Dermis blood vessel endothelial cell (primary cell): Measurements from ENCODE around the gene IFTAP. TPM values are rescaled to one million over a fixed set of nuclear protein-coding genes. Genes with fewer than 3 reads are reported as not detected.
A peak's percentile ranks its signal among the peaks of the same experiment; 100 is the strongest.

Source experiments
- DNase-seq: peaks from one replicate; pipeline ENCODE4 v3.0.0; 2010
- total RNA-seq: library from RNA; depleted of rRNA; stranded (reverse); fragments of >200 nt; gene quantifications from 2 replicates; pipeline ENCODE4 v1.2.3, GENCODE V29; 2014

The IFTAP gene
- total RNA-seq, 1 donor from 2014 or later: 34.0 TPM

- no peak for DNase-seq
Measured at GRCh38 chr11:36598051-36598450, 3.7 kb downstream of the IFTAP start, which contains the start of gene RAG2. Gene RAG2 (minus strand): TSS chr11:36598236. CDS start chr11:36594168, 4,068 bp downstream.

GRCh38 chr11:36600180-36600579 lies 5.9 kb downstream of the IFTAP start:
- no peak for DNase-seq

GRCh38 chr11:36601155-36601554 lies 6.9 kb downstream of the IFTAP start:
- DNase-seq: no peak

GRCh38 chr11:36602135-36602534 lies 7.8 kb downstream of the IFTAP start:
- DNase-seq: no peak

GRCh38 chr11:36605221-36606216 lies 11.2 kb downstream of the IFTAP start:
- no peak for DNase-seq

GRCh38 chr11:36608491-36609199 lies 14.3 kb downstream of the IFTAP start:
- DNase-seq: no peak

GRCh38 chr11:36609383-36609782 lies 15.1 kb downstream of the IFTAP start:
- DNase-seq: no peak

GRCh38 chr11:36615826-36616225 lies 21.5 kb downstream of the IFTAP start:
- no peak for DNase-seq

- DNase-seq: no peak
Measured at GRCh38 chr11:36617543-36618362, 23.5 kb downstream of the IFTAP start.

- DNase-seq: no peak
Measured at GRCh38 chr11:36618363-36619047, 24.2 kb downstream of the IFTAP start.

GRCh38 chr11:36619502-36619901 lies 25.2 kb downstream of the IFTAP start:
- peak; percentile 50 for DNase-seq

- DNase-seq: no peak
Measured at GRCh38 chr11:36620246-36620645, 25.9 kb downstream of the IFTAP start.

- peak; percentile 50 for DNase-seq
Measured at GRCh38 chr11:36622431-36623136, 28.3 kb downstream of the IFTAP start.

GRCh38 chr11:36623494-36623893 lies 29.2 kb downstream of the IFTAP start:
- no peak for DNase-seq

- no peak for DNase-seq
Measured at GRCh38 chr11:36627006-36627405, 32.7 kb downstream of the IFTAP start.

GRCh38 chr11:36627471-36627870 lies 33.2 kb downstream of the IFTAP start:
- DNase-seq: no peak

GRCh38 chr11:36628141-36628540 lies 33.8 kb downstream of the IFTAP start:
- no peak for DNase-seq

- DNase-seq: no peak
Measured at GRCh38 chr11:36628765-36629244, 34.5 kb downstream of the IFTAP start.

GRCh38 chr11:36631774-36632173 lies 37.5 kb downstream of the IFTAP start:
- no peak for DNase-seq

- no peak for DNase-seq
Measured at GRCh38 chr11:36635066-36635862, 41.0 kb downstream of the IFTAP start.
